ENCODE data around the gene HINFP.

Gene HINFP

GRCh38 chr11:119085437-119085847 is 35.9 kb upstream of the HINFP start:
- peak; percentile 34 for DNase-seq (ENCODE audit: extremely low spot score)
- ChIA-PET CTCF (interaction anchor here (0.8 to 1.6 kb wide), 5 partner anchors 9 to 18 kb away, joined by 3 to 7 read pairs (median 4); partner anchors contain the start of genes DPAGT1 and VPS11), POLR2A (interaction anchor here (0.6 to 5.5 kb wide), 14 partner anchors 7 to 1758 kb away, joined by 3 to 76 read pairs (median 8); partner anchors contain the start of genes HINFP, HYOU1 and VPS11)
- TF ChIP-seq, protein P1, sequence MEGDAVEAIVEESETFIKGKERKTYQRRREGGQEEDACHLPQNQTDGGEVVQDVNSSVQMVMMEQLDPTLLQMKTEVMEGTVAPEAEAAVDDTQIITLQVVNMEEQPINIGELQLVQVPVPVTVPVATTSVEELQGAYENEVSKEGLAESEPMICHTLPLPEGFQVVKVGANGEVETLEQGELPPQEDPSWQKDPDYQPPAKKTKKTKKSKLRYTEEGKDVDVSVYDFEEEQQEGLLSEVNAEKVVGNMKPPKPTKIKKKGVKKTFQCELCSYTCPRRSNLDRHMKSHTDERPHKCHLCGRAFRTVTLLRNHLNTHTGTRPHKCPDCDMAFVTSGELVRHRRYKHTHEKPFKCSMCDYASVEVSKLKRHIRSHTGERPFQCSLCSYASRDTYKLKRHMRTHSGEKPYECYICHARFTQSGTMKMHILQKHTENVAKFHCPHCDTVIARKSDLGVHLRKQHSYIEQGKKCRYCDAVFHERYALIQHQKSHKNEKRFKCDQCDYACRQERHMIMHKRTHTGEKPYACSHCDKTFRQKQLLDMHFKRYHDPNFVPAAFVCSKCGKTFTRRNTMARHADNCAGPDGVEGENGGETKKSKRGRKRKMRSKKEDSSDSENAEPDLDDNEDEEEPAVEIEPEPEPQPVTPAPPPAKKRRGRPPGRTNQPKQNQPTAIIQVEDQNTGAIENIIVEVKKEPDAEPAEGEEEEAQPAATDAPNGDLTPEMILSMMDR (IDR thresholded peaks at IDR 0.05; ENCODE audit: control extremely low read depth, extremely low read depth, low read depth, missing control alignments): no peak

DNA sequence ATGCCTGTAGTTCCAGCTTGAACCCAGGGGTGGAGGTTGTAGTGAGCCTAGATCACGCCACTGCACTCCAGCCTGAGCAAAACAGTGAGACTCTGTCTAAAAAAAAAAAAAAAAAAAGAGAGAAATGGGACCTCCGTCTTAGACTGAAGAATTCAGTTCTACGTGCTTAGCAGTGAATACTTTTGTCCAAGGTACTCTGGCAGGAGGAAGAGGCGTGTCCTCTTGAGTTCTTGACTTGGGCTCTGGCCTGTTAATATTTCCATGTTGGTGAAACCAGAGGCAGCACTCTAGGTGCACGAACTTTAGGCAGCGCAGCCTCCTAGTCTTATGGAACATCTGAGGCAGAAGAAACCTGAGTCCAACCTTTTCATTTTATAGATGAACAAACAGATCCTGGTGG is 34.3 kb upstream of the HINFP start:
- TF ChIP-seq, protein P1 (IDR thresholded peaks at IDR 0.05; ENCODE audit: control extremely low read depth, extremely low read depth, low read depth, missing control alignments): no peak
- DNase-seq (ENCODE audit: extremely low spot score): no peak
- ChIA-PET CTCF (interaction anchor here (1.0 to 1.6 kb wide), 4 partner anchors 8 to 39 kb away, joined by 3 to 5 read pairs (median 4); a partner anchor contains a TSS), POLR2A (no interaction called here)

GRCh38 chr11:119087747-119088241 is 33.6 kb upstream of the HINFP start:
- ChIA-PET POLR2A (no interaction called here), CTCF (interaction anchor here (1.1 kb wide), 1 partner anchor 20 kb away, joined by 3 read pairs; the partner anchor contains the start of gene VPS11)
- DNase-seq (ENCODE audit: extremely low spot score): no peak
- TF ChIP-seq, protein P1 (IDR thresholded peaks at IDR 0.05; ENCODE audit: control extremely low read depth, extremely low read depth, low read depth, missing control alignments): no peak

GRCh38 chr11:119088406-119088805 is 33.0 kb upstream of the HINFP start:
- no peak for DNase-seq (ENCODE audit: extremely low spot score)

DNA sequence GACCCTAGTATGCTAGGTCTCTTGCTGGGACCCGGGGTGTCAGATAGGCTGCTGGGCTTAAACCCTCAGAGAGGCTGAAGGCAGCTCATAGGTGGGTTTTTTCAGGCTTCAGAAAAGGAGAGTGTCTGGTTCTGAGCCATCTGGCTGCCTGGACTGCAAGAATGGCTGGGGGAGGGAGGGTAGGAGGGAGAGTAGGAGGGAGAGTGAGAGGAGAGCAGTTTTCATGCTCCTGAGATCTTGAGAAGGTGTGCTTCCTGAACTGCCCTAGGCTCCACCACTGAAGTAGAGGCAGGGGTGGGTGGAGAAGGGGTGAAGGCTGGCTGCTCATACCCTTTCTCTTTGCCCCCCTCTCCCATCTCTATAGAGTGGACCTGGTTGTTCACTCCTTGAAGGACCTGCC is 32.1 kb upstream of the HINFP start:
- TF ChIP-seq, protein P1 (IDR thresholded peaks at IDR 0.05; ENCODE audit: control extremely low read depth, extremely low read depth, low read depth, missing control alignments): no peak
- ChIA-PET POLR2A (no interaction called here), CTCF (no interaction called here)
- no peak for DNase-seq (ENCODE audit: extremely low spot score)

More at GRCh38 chr11:119088406-119088805, 33.0 kb upstream of the HINFP start:
- TF ChIP-seq, protein P1 (IDR thresholded peaks at IDR 0.05; ENCODE audit: control extremely low read depth, extremely low read depth, low read depth, missing control alignments): no peak
- ChIA-PET CTCF (interaction anchor here (1.1 kb wide), 1 partner anchor 21 kb away, joined by 3 read pairs; the partner anchor contains the start of gene VPS11), POLR2A (no interaction called here)

GRCh38 chr11:119091178-119091577 is 30.2 kb upstream of the HINFP start:
- CTCF ChIA-PET: interaction anchor here (0.7 to 1.7 kb wide), 3 partner anchors 9 to 34 kb away, joined by 3 to 4 read pairs (median 3); partner anchors contain the start of gene HYOU1
- TF ChIP-seq, protein P1 (IDR thresholded peaks at IDR 0.05; ENCODE audit: control extremely low read depth, extremely low read depth, low read depth, missing control alignments): no peak
- DNase-seq (ENCODE audit: extremely low spot score): no peak
- POLR2A ChIA-PET: interaction anchor here (0.6 to 1.5 kb wide), 3 partner anchors 11 to 60 kb away, joined by 3 to 5 read pairs (median 5); partner anchors contain the start of genes DPAGT1 and VPS11
